B cell (primary cell): ENCODE results near the gene NLRC5. TPM values are rescaled to one million over a fixed set of nuclear protein-coding genes. Genes with fewer than 3 reads are reported as not detected.
A peak's percentile ranks its signal among the peaks of the same experiment; 100 is the strongest.

Experiments used
- ATAC-seq: fragments of 200-7000 bp; cut with Tn5 transposase; one replicate; pipeline ENCODE4 v1.10.0; 2021; ENCODE audit warnings: low read depth, mild to moderate bottlenecking, moderate number of reproducible peaks, moderate library complexity
- CTCF ChIA-PET: fragments of 350-600 bp; sonication (Branson Sonifier 250); formaldehyde crosslinking; loops from one replicate; lab custom pipeline; 2021; ENCODE audit warnings: antibody characterized with exemption, inconsistent platforms; lab: Charles Lee
- POLR2A ChIA-PET: fragments of 350-600 bp; sonication (Branson Sonifier 250); formaldehyde crosslinking; loops from one replicate; lab custom pipeline; 2021; ENCODE audit warnings: antibody characterized with exemption; lab: Charles Lee
- DNase-seq: peaks from one replicate; pipeline ENCODE4 v3.0.0; 2013
- H2AFZ ChIP-seq: 2 replicates; pipeline ENCODE4 v1.6.1; 2012; ENCODE audit warnings: mild to moderate bottlenecking, low read depth, low read length; ENCODE audit not compliant: insufficient read depth, poor library complexity, severe bottlenecking
- H3K27ac ChIP-seq, 2 donors: 1 replicate in 1 of 2; 2 replicates in 1 of 2; pipeline ENCODE4 v1.5.1; 2012 to 2013; ENCODE audit warnings: low read length in 2 of 2, mild to moderate bottlenecking in 2 of 2, moderate library complexity in 1 of 2
- H3K27me3 ChIP-seq, 4 experiments: fragments of 200-600 bp in 1 of 4; sonication (generic) in 1 of 4; replicated peaks in 1 of 4; 1 replicate in 2 of 4; 2 replicates in 2 of 4; pipeline versions ENCODE4 v1.6.1 to v1.7.0; 2013 to 2016; ENCODE audit warnings: low read length in 3 of 4, mild to moderate bottlenecking in 2 of 4, mixed read lengths in 1 of 4, moderate library complexity in 1 of 4; ENCODE audit not compliant: insufficient read depth in 4 of 4, control insufficient read depth in 3 of 4; ENCODE audit errors: control extremely low read depth in 1 of 4
- H3K36me3 ChIP-seq, 2 experiments: replicated peaks in 1 of 2; 1 replicate in 1 of 2; 2 replicates in 1 of 2; pipeline versions ENCODE4 v1.6.1 to v1.7.1; 2013; ENCODE audit warnings: low read length in 1 of 2; ENCODE audit not compliant: insufficient read depth in 2 of 2, control insufficient read depth in 1 of 2; ENCODE audit errors: control extremely low read depth in 1 of 2, extremely low read depth in 1 of 2
- H3K4me1 ChIP-seq, 2 donors: fragments of 200-600 bp in 1 of 2; sonication (generic) in 1 of 2; 1 replicate in 1 of 2; 2 replicates in 1 of 2; pipeline versions ENCODE4 v1.5.1 to v1.6.1; 2013 to 2017; ENCODE audit warnings: low read length in 2 of 2; ENCODE audit not compliant: control insufficient read depth in 2 of 2, insufficient read depth in 2 of 2
- H3K4me2 ChIP-seq: replicated peaks from 2 replicates; pipeline ENCODE3; 2012; ENCODE audit warnings: mild to moderate bottlenecking, low read depth, low read length; ENCODE audit not compliant: poor library complexity, severe bottlenecking
- H3K4me3 ChIP-seq, 5 experiments: fragments of 200-600 bp in 1 of 5; sonication (generic) in 1 of 5; 1 replicate in 3 of 5; 2 replicates in 2 of 5; pipeline versions ENCODE4 v1.5.1 to v1.7.0; 2011 to 2016; ENCODE audit warnings: low read length in 4 of 5, mild to moderate bottlenecking in 4 of 5, low read depth in 2 of 5, control low read depth in 1 of 5, moderate library complexity in 1 of 5; ENCODE audit not compliant: insufficient read depth in 1 of 5; ENCODE audit errors: control extremely low read depth in 1 of 5, extremely low read depth in 1 of 5
- H3K79me2 ChIP-seq: fragments of 200-600 bp; sonication (generic); one replicate; pipeline ENCODE4 v1.6.0; 2016; ENCODE audit warnings: low read length; ENCODE audit not compliant: control insufficient read depth, insufficient read depth
- H3K9ac ChIP-seq: fragments of 200-600 bp; sonication (generic); 2 replicates; pipeline ENCODE4 v1.6.1; 2017; ENCODE audit warnings: mild to moderate bottlenecking, low read length, moderate library complexity
- H3K9me3 ChIP-seq, 3 donors: one replicate each; pipeline versions ENCODE4 v1.6.1 to v1.7.1; 2013; ENCODE audit warnings: low read length in 2 of 3; ENCODE audit not compliant: control insufficient read depth in 2 of 3, insufficient read depth in 1 of 3; ENCODE audit errors: control extremely low read depth in 1 of 3
- H4K20me1 ChIP-seq: 2 replicates; pipeline ENCODE4 v1.6.0; 2012; ENCODE audit warnings: mild to moderate bottlenecking, low read length; ENCODE audit not compliant: insufficient read depth, control insufficient read depth, poor library complexity, severe bottlenecking
- H3K27ac Mint-ChIP-seq: one replicate; pipeline ENCODE4 v1.8.0; 2021; ENCODE audit warnings: mixed read lengths
- H3K27me3 Mint-ChIP-seq: one replicate; pipeline ENCODE4 v1.8.0; 2021; ENCODE audit warnings: mixed read lengths
- H3K4me1 Mint-ChIP-seq: one replicate; pipeline ENCODE4 v1.8.0; 2021; ENCODE audit warnings: mixed read lengths
- H3K4me3 Mint-ChIP-seq: one replicate; pipeline ENCODE4 v1.8.0; 2021; ENCODE audit warnings: mixed read lengths
- H3K9me3 Mint-ChIP-seq: one replicate; pipeline ENCODE4 v1.8.0; 2022; ENCODE audit warnings: mixed read lengths; ENCODE audit not compliant: insufficient read depth
- CTCF ChIP-seq: fragments of 200-600 bp; IDR thresholded peaks from one replicate; pipeline ENCODE4 v1.8.0; 2022; ENCODE audit warnings: antibody characterized with exemption, mild to moderate bottlenecking
- EZH2 ChIP-seq: IDR thresholded peaks from 2 replicates; pipeline ENCODE4 v1.6.1; 2012; ENCODE audit warnings: borderline replicate concordance, low read depth, mild to moderate bottlenecking, moderate library complexity, low read length; ENCODE audit not compliant: insufficient read depth, poor library complexity, severe bottlenecking
- WGBS: methylation state at CpG from one replicate; pipeline ENCODE4 v1.1.5; 2013; ENCODE audit warnings: missing lambda C conversion rate; ENCODE audit not compliant: insufficient coverage; 5-methylcytosine and 5-hydroxymethylcytosine counted together
- intact Hi-C: fragments of 100-400 bp; cut with micrococcal nuclease; formaldehyde crosslinking; loops from one replicate; pipeline ENCODE4 v1.10.0; 2022
- polyA plus RNA-seq: library from polyadenylated mRNA; depleted of rRNA; stranded (reverse); fragments of >200 nt; gene quantifications from 2 replicates; pipeline ENCODE4 v1.2.3, GENCODE V29; 2012
- total RNA-seq, 2 donors: library from RNA; stranded (reverse); fragments of 120-200 nt in 1 of 2; gene quantifications; 1 replicate in 1 of 2; 2 replicates in 1 of 2; pipeline versions ENCODE4 v1.2.3 to v1.2.4, GENCODE V29; 2013 to 2022

Gene NLRC5
- total and polyA plus RNA-seq, 2 donors (not counting 1 experiment from before 2014, with no cell fraction given): 349 to 510 TPM

DNA sequence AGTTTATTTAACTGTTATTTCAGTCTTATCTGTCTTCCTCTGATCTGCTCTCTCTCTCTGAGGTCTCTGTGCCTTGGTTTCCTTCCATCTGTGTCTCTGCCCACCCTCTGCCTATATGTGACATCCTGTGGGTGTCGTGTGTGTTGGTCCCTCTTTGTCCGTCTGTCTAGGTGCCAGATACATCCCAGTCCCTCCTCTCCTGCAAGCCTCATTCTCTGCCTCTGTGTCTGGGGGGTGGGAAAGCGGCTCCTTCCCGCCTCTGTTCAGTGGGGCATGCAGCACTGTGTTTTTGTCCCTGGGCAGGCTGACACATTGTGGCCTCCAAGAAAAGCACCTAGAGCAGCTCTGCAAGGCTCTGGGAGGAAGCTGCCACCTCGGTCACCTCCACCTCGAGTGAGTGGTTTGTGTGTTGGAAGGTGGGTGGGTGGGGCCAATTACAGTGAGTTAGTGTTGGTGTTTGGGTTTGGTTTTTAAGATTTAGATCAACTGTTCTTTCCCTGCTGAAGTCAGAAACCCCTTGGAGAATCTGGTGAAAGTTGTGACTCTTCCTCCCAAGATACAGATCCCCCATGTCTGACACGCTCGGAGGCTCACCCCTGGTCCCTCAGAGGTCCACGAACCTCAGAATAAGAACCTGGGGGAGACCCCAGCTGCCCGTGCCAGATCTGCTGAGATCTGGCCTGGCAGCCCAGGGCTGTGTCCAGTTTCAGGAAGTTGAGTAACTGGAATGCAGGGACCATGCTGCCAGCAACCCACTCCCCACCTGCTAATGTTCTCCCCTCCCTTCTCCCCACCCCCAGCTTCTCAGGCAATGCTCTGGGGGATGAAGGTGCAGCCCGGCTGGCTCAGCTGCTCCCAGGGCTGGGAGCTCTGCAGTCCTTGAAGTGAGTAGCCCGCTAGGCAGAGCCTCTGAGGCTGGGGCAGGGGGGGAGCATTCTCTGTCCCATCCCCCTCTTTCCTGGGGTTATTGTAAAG, 52.1 kb downstream of the NLRC5 start:
- Mint-ChIP-seq H3K4me1 (peaks cover 83% of the 10 kb centered on the region), H3K27ac (peak overlapping the region; percentile 96), H3K9me3 (no peaks in the 10 kb centered on the region), H3K27me3 (no peaks in the 10 kb centered on the region), H3K4me3 (peak overlapping the region; percentile 84)
- intact Hi-C loops: loop anchor here (1.0 to 2.0 kb wide), 4 partner anchors 27 to 433 kb away; partner anchors contain the start of genes MT2A and NLRC5
- Histone ChIP-seq H3K9me3 (peaks cover 0 to 11% (median 0%) of the 10 kb centered on the region in 3 donors), H4K20me1 (no peaks in the 10 kb centered on the region), H3K9ac (peak overlapping the region; percentile 52), H3K4me2 (peak overlapping the region; percentile 86), H3K4me3 (peak overlapping the region; percentile 1 to 44 (median 20)), H3K79me2 (peaks cover 4% of the 10 kb centered on the region), H3K4me1 (peaks cover 82 to 98% of the 10 kb centered on the region in 2 donors), H3K27me3 (no peaks in the 10 kb centered on the region), H2AFZ (peak overlapping the region; percentile 52), H3K36me3 (peaks cover 0 to 43% of the 10 kb centered on the region in 2 experiments), H3K27ac (peak overlapping the region; percentile 82 to 86)
- ChIA-PET POLR2A (interaction anchor here (0.5 to 4.0 kb wide), 23 partner anchors 10 to 425 kb away, joined by 3 to 20 read pairs (median 4); partner anchors contain the start of gene NLRC5), CTCF (interaction anchor here (0.8 to 7.4 kb wide), 18 partner anchors 14 to 172 kb away, joined by 3 to 105 read pairs (median 5); partner anchors contain the start of genes CETP, HERPUD1 and NLRC5)
- 8% methylated on average over 6 of the region's 12 CpGs for WGBS
- ATAC-seq: peak; percentile 39
- TF ChIP-seq CTCF: no peak
- no peak for TF ChIP-seq EZH2
- DNase-seq: peak; percentile 68
